Measurements from ENCODE around the gene LRRC27.

The LRRC27 gene

DNA sequence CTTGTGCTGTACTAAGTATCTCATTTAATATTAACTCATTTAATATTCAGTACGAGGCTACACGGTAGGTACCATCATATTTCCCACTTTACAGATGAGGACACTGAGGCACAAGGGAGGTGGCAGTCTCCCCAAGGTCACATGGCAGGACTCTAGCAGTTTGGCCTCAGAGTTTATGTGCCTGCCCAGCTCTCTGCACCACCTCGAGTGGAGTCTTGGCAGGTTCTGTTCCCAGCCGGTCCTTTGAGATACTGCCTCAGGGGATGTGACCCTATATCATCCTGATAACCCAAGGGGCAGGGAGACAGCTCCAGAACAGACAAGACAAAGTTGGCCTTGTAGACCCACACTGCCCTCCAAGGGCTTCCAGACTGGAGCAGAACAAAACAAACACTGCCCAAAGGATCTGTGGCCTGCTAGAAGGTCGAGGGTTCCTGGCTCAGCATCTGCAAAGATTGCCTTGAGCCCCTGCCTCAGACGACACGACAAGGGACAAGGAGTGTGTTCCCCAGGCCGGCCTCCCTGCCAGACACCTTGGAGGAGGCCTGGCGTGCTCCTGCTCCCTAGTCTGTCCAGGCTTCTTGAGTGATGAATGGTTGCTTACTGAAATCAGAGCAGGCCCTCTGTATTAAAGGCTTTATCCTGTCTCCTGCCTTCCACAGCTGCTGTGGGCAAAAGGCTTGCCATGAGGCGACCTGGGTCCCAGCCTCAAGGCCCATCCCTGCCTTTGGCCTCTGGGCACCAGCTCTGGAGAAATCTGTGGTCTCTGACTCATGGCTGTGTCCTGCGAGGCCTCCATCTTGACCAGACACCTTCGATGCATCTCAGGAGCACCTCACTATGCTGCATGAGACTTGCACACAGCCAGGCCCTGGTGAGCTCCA lies 61.1 kb downstream of the LRRC27 start:
- no peak for FAIRE-seq

DNA sequence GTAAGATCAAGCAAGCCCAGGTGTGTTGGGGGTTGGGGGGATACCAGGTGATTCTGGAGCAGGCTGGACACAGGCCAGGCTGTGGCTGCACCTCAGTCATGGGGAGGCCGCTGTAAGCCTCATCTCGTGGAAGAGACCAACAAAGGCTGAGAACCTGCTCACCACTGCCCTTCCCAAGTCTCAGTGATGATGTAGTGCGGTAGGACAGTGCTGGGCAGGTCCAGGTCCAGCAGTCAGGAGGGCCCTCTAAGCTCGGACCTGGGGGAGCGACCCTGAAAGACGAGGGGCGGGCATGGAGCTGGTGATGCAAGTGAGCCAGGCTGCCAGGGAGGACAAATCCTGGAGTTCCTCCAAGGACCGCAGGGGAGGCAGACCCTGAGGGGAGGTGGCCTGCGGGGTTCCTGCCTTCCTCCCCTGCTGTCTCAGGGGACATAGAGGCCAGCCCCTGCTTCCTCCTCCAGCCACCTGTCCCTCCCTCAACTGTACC lies 61.7 kb downstream of the LRRC27 start:
- no peak for FAIRE-seq

DNA sequence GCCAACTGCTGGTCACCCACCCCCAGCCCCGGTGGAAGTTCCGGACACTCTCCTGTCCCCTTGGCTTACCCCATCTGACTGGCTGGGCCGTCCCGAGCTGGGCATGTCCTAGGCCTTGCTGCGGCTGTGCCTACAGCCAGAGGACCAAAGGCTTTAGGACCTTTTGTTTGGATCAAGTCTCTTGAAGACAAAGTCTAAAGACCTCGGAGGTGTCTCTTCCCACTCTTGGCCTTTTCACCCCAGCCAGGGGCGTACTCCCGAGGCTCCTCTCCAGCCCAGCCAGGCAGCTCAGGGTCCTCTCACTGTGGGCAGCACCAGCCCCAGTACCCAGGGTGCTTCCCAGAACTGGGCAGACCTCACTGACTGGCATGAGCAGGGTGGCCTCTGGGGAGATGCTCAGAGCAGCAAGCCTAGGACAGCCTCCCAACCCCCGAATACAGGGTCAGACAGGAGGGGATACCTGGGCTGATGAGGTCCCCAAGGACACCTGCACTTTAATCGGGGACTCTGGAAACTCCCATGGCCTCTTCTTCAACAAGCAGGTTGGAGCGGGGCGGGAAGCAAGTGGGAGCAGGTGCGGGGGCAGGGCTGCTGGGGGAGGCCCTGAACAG lies 62.3 kb downstream of the LRRC27 start:
- no peak for FAIRE-seq

DNA sequence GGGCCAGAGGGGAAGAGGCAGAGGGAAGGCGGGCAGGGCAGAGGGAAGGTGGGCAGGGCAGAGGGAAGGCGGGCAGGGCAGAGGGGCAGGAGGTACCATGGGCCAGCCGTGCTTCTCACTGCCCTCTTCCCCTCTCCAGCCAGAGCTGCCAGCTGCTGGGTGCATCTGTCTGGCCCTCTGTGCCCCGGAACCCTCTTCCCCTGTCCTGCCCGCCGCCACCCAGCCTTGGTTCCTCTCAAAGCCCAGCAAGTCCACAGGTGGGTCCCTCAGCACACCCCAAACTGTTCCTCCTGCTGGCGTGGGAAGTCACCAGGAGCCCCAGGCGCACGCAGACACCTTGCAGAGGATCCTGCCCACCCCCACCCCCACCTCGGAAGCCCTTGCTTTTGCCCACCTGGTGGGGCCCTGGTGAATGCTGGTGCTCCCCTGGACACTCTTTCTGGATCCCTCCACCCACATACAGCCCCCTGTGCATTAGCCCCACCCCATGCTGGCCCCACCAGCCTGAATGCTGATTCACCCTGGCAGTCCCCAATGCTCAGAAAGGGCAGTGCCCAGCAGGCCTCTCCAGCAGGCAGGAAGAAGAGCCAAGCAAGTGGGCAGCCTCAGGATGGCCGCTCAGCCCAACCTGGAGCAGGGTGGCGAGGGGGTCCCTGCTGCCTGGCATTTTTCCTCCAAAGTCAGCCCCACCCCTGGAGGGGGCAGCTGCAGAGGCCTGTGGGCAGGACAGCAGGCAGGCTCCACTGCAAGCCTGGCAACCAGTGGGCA lies 63.1 kb downstream of the LRRC27 start:
- FAIRE-seq = no peak

DNA sequence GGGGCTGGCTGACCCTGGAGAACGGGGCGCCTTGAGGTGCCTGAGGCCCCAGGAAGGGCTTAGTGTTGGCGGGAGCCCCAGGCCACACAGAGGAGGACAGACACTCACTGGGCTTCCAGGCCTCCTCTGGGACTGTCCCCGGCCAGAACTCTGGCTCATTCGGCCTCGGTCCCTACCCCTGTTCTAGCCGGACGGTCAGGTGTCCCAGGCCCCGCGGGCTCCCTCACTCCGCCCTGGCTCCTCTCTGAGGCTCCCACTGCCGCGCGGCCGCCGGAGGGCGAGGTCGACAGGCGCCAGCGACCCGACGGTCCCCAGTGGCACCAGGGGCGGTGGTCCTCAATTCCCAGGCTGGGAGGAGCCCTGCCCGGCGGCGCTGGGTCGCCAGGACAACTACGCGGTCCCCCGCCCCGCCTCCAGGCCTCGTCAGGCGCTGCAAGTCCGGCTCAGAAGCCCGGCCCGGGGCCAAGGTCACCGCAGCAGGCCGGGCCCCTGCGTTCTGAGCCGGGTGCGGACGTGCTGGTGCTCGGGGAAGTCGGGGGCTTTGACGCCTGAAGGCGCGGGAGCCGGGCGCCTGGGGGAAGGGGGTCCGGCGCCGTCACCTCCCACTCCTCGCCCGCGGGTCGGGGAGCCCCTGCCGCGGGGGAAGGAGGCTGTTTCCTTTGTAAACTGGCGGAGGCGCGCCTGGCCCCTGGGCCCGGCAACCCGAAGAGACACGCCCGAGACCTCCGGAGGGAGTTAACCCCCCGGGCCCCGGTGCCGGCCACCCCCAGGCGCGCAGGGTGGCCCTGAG lies 63.9 kb downstream of the LRRC27 start:
- no peak for FAIRE-seq

DNA sequence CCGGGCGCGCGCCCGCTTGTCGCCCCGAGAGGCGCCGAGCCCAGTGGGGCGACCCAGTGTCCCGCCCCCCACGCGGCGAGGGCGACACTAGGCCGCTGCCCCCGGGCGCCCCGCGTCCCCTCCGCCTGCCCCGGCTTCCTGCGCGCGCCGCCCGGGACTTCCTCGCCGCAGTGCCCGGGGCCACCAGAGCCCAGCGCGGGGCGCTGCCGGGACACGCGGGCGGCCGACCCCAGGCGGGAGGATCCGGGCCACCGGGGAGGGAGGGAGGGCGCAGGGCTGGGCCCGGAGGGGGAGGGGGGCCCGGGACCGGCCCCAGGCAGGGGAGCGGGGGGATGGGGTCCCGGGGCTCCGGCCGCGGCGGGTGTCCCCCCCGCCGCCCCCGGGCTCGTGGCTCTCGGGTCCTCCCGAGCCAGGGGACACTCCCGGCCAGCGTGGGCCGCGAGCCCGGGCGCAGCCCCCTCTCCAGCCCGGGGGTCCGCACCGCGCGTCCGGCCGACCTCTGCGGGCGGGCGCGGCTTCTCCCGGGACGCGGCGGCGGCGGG lies 64.6 kb downstream of the LRRC27 start:
- FAIRE-seq = no peak

DNA sequence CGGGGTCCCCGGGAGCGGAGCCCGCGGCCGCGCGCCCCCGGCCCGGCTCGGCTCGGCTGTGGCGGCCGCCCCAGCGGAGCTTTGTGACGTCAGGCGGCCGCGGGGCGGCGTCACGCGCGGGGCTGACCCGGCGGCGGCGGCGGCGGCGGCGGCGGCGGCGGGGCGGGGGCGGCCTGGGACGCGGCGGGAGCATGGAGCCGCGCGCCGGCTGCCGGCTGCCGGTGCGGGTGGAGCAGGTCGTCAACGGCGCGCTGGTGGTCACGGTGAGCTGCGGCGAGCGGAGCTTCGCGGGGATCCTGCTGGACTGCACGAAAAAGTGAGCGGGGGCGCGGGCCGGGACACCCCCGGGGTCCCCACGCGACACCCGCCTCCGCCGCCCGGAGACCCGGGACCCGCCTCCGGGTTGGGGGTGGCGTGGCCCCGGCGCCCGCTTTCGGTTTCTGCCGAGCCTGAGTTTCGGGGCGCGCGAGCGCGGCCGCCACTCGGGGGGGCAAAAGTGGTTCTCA lies 65.1 kb downstream of the LRRC27 start, which contains the start of gene PWWP2B:
PWWP2B (plus strand) TSS at position 165 of the 506 bp plus-strand sequence; CDS start at position 192, 27 bp downstream.
- FAIRE-seq = no peak

DNA sequence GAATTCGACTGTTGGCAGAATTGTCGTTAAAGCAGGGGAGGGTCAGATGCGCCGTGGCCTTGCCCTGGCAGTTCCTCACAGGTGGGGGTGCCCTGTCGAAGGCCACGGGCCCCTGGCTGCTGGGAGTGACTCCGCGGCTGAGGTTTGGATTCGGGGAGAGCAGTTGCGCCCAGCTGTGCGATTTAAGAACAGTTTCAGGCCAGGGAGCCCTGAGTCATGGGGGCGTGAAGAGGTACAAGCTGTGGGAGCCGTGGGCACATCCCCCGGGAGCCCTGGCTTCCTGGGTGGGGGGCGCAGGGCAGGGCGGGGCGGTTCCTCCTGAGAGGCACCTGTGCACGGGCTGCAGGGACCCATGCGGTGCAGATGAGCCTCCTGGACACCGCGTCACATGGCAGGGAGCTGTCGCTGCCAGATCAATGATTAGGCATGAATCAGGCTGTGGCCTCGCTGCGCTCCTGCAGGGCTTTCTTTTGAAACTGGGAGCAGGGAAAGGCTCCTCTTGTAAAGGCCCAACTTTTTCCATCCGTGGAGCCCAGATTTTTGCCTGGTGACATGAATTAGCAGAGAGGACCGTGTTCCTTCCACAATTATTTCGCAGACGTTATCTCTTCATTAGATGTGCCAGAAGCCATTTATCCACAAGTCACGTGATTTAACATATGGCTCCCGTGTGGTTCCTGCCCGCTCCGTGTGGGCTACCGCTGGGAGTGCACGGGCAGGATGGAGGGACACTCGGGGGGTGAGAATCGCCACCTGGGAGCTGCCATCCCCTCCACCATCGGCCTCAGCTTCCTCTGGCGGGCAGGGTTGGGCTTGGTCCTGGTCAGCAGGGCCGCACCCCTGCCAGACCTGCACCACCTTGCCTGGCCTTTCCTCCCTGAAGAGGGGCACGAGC lies 65.9 kb downstream of the LRRC27 start:
- FAIRE-seq = no peak

DNA sequence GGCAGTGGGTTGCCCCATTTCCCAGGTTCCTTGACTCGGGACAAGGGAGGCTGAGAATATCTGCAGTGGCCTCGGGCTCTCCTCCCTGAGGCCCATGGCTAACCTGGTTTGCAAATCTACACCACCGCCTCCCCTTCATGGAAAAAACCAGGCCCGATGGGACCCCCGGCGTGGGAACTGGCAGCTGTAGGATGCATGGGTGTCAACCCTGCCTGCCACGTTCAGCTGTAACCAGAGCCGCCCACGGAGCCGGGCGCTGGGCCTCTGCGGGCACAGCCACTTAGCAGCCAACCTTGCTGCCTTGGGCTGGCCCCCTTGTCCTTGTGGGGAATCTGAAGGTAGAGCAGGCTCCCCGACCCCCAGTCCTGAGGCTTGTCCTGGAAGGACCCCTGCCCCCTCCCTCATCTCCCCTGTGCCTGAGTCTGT lies 66.6 kb downstream of the LRRC27 start:
- FAIRE-seq = no peak

DNA sequence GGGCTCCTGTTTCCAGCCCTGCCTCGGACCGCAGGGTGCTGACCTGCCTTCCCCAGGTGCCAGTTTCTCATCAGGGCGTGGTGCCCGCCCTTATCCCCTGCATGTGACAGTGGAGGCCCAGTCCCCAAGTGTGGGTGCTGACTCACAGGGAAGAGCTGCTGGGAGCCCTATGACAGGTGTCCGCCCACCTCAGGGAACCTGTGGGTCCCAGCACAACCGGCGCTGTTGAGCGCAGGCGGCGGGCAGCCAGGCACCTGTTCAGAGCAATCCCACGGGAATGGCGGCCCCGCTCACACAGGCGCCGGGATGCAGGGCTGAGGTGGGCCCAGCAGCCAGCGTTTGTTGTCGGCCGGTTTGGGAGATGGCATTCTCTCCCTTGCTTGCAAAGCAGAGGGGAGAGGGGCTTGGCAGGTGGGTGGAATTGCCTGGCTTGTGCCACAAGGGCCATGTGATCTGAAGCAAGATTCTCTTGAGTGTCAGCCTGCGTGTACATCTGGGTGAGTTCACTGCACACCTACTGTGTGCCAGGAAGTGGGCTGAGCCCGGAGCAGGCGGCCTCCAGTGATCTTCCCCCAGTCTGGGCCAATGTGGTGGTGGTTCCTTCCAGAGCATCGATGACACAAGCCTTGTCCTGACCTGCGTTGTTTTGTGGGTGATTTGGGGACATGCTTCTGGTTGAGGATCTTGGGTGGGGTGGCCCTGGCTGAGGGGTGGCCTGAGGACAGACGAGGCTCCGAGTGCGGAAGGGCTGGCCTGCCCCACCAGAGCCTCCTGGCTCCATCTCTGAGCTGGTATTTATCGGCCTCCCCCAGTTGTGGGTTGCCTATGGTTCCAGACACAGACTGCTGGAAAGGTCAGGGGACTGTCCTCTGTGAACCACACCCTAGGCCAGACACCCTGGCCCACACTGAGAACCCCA lies 67.4 kb downstream of the LRRC27 start:
- FAIRE-seq = no peak

DNA sequence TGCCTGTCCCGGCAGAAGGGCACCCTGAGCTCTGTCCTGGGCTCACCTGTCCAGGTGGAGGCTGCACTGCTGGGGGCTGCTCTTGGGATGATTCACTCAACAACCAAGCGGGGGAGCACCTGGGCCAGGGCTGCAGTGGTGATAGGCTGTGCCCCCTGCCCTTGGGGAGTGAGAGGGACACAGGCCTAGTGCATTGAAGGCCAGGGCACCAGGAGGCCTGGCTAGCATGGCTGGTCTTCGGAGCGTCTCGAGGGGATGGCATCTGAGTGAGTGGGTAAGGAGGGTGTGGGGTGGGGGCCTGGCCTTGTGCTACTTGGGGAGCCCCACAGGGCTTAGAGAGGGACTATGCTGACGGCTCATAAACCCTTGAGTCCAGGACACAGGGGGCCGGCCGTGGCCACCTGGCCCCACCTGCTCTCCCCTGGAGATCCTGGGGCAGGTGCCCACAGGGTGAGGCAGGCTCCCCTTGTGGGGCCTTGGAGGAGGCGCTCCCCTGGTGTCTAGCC lies 68.1 kb downstream of the LRRC27 start:
- no peak for FAIRE-seq

DNA sequence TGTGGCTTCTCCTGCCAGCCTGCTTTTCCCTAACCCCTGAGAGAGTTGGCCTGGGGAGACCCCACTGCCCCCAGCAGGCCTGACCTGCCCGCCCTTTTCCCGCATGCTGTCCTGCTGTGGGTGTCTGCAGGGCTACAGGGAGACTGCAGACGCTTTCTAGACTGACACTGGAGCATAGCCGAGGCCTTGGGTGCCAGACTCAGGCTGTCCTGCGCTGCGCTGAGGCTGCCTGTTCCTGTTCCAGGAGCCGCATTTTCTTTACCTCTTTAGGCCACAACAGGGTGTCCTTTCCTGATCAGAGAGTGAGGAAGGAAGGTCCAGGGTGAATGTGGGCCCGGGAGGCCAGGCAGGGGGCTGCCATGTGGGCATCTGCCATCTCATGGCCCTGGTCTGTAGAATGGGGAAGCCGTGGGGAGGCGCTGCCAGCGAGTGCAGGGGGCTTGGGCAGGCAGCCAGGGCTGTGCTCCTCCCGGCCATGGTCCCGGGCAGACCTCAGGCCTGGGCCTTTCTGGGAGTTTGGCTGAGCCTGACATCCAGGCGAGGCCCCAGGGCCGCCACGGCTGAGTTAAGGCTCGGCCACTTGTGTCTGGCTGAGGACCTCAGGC lies 68.7 kb downstream of the LRRC27 start:
- FAIRE-seq = no peak

DNA sequence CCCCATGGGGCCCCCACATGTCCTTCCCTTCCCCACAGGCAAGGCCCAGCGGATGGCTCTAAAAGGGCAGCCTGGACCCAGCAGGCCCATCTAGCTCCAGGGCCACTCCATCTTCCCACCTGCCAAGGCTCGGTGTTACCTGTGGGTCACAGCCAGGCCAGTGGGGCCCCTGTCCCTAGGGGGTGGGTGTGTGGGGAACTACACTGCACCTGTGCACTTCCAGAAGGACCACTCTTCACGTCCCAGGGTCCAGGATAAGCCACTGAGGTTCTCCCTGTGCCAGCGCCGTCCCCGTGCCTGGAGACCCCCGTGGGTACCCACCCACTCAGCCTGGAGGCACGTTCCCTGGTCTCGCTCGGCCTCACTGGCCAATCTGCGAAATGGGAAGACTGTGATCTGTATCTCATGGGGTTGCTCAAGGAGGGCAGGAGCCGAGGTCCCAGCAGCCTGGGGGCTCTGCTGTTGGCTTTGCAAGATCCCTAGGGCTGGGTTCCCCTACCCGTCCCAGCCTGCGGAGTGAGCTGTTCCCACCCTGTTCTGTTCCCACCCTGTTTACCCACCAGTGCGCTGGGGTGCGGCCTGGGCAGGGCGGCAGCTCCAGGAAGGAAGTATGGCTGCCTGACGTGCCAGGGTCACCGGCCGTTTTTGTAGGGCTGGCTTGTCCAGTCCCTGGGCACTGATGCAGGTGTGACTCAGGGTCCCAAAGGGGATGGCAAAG lies 69.6 kb downstream of the LRRC27 start:
- no peak for FAIRE-seq

DNA sequence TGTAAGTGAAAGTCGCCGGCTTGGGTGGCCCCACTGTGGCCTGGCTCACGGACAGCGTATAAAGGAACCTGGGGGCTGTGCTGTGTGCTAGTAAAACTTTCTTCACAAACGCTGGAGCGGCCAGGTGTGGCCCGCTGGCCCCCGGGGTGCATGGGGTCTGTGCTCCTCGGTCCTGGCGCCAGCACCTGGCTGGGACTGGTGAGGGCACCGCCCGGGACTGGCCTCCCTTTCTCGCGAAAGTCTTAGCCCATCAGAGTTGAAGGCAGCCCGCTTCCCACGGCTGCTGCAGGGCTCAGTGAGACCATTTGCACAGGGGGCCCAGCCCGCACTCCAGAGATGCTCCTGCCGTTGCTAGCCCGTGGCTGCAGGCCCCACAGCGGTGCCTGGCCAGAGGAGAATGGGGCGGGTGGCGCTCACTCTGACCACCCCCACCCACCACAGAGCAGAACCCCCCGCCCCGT lies 70.8 kb downstream of the LRRC27 start:
- FAIRE-seq = no peak

DNA sequence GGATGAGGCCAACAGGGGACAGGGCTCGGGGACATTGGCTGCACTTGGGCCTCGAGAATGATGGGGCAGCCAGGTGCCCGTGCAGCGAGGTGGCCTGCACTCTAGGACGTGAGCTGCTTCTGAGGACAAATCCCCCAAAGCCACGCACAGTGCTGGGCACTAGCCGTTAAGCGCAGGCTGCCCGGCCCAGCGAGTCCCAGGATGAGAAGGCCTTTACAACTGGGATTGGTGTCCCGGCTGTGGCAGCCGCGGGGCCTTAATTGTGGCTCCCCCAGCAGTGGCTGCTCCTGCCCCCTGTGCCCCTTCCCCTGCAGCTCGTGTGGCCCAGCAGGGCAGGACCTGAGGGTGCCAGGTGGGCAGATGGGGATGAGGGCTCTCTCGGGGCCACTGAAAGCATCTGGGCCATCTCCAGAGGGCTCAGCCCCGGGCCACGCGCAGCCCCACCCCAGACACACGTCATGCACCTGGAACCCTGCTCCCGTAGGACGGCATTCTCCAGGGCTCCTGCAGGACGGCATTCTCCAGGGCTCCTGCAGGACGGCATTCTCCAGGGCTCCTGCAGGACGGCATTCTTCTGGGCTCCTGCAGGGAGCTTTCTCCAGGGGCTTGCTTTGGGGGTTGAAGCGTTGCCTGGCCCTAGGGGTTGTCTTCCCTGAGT lies 71.6 kb downstream of the LRRC27 start:
- FAIRE-seq = no peak

DNA sequence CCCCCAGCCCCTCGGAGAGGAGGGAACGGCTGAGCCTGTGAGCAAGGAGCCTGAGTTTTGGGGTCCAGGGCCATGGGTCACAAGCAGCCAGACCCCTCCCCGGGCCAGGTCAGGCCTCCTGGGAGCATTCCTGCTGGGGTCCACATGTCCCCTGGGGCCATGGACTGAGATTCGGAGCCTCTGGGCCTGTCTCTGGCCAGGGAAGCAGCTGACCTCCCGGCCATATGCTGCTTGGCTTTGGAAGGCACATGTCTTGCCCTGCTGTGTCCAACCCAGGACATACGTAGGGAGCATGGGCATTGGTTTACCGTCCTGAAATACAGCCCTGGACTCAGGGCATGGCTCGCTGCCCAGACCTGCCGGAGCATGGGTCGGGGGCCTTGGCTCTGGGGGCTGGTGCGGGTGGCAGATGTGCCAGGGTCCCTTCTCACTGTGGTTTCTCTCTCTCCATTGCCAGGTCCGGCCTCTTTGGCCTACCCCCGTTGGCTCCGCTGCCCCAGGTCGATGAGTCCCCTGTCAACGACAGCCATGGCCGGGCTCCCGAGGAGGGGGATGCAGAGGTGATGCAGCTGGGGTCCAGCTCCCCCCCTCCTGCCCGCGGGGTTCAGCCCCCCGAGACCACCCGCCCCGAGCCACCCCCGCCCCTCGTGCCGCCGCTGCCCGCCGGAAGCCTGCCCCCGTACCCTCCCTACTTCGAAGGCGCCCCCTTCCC lies 72.3 kb downstream of the LRRC27 start:
- FAIRE-seq = no peak

DNA sequence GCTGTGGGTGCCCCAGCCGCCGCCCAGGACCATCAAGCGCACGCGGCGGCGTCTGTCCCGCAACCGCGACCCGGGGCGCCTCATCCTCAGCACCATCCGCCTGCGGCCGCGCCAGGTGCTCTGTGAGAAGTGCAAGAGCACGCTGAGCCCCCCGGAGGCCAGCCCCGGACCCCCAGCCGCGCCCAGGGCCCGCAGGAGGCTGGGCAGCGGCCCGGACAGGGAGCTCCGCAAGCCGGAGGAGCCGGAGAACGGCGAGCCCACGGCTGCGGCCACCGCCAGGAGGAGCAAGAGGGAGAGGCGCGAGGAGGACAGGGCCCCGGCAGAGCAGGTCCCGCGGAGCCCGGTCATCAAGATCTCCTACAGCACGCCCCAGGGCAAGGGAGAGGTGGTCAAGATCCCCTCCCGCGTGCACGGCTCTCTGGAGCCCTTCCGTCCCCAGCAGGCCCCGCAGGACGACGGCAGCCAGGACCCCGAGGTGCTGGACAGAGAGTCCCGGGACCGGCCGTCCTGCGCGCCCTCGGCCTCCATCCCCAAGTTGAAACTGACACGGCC lies 73.0 kb downstream of the LRRC27 start:
- FAIRE-seq = no peak
